ENCODE measurements around the gene PIGL.

Gene PIGL

GRCh38 chr17:16313139-16314090 lies 96.4 kb downstream of the PIGL start:
- Histone ChIP-seq H3K4me1 (ENCODE audit: control insufficient read depth, insufficient read depth, low read length) (no peaks in the 10 kb centered on the region), H3K36me3 (ENCODE audit: control insufficient read depth, insufficient read depth, low read length, severe bottlenecking) (peaks cover 29% of the 10 kb centered on the region), H3K4me3 (ENCODE audit: low read length) (no peak overlapping the region), H3K9me3 (ENCODE audit: control insufficient read depth, low read length) (no peaks in the 10 kb centered on the region), H3K9ac (ENCODE audit: low read length) (no peak overlapping the region), H3K27me3 (replicated peaks; ENCODE audit: control insufficient read depth, insufficient read depth, low read length) (no peaks in the 10 kb centered on the region)
- no peak for DNase-seq (ENCODE audit: low read depth)

DNA sequence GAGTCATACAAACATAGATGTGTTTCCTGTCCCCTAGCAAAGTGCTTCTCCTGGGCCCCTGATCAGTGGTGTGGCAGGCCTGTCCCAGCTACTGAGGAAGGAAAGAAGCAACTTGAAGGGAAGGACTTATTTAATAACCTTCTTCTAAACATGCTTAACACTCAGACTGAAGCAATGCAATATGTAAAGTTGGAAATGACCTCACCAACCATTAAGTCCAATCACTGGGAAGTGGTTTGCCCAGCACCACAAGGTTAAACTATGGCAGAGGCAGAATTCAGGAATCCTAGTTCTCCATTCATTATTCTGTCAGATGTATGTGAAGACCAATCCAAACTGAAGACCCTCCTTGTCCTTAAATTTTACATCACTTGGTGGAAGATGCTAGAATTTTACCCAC lies 97.2 kb downstream of the PIGL start:
- Histone ChIP-seq H3K36me3 (ENCODE audit: control insufficient read depth, insufficient read depth, low read length, severe bottlenecking) (peaks cover 35% of the 10 kb centered on the region), H3K4me1 (ENCODE audit: control insufficient read depth, insufficient read depth, low read length) (no peaks in the 10 kb centered on the region), H3K9ac (ENCODE audit: low read length) (no peak overlapping the region), H3K9me3 (ENCODE audit: control insufficient read depth, low read length) (no peaks in the 10 kb centered on the region), H3K4me3 (ENCODE audit: low read length) (no peak overlapping the region), H3K27me3 (replicated peaks; ENCODE audit: control insufficient read depth, insufficient read depth, low read length) (no peaks in the 10 kb centered on the region)
- no peak for DNase-seq (ENCODE audit: low read depth)

GRCh38 chr17:16314859-16315258 lies 97.8 kb downstream of the PIGL start:
- Histone ChIP-seq H3K9me3 (ENCODE audit: control insufficient read depth, low read length) (no peaks in the 10 kb centered on the region), H3K36me3 (ENCODE audit: control insufficient read depth, insufficient read depth, low read length, severe bottlenecking) (peaks cover 36% of the 10 kb centered on the region), H3K4me3 (ENCODE audit: low read length) (no peak overlapping the region), H3K9ac (ENCODE audit: low read length) (no peak overlapping the region), H3K4me1 (ENCODE audit: control insufficient read depth, insufficient read depth, low read length) (no peaks in the 10 kb centered on the region), H3K27me3 (replicated peaks; ENCODE audit: control insufficient read depth, insufficient read depth, low read length) (no peaks in the 10 kb centered on the region)
- no peak for DNase-seq (ENCODE audit: low read depth)

- Histone ChIP-seq H3K27me3 (replicated peaks; ENCODE audit: control insufficient read depth, insufficient read depth, low read length) (no peaks in the 10 kb centered on the region), H3K4me3 (ENCODE audit: low read length) (no peak overlapping the region), H3K36me3 (ENCODE audit: control insufficient read depth, insufficient read depth, low read length, severe bottlenecking) (peaks cover 38% of the 10 kb centered on the region), H3K9me3 (ENCODE audit: control insufficient read depth, low read length) (no peaks in the 10 kb centered on the region), H3K9ac (ENCODE audit: low read length) (no peak overlapping the region), H3K4me1 (ENCODE audit: control insufficient read depth, insufficient read depth, low read length) (no peaks in the 10 kb centered on the region)
- no peak for DNase-seq (ENCODE audit: low read depth)
Observed at GRCh38 chr17:16319969-16320368, 103.0 kb downstream of the PIGL start.

DNA sequence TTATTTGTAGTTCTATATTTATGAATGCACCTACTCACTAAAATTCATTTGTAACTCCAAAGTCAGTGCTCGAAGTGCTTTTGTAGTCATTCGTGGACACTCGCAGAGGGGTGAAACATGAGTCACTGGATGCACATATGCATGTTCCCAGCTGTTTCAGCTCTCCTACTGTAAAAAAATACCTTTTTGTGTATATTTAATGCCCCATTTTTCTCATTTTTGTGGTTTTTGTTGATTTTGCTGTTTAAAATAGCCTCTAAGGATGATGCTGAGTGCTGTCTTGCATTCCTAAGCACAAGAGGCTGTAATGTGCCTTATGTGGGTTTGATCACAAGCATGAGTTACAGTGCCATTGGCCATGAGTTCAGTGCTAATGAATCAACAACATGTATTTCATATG lies 105.6 kb downstream of the PIGL start:
- DNase-seq (ENCODE audit: low read depth) = peak; percentile 69
- Histone ChIP-seq H3K4me3 (ENCODE audit: low read length) (no peak overlapping the region), H3K27me3 (replicated peaks; ENCODE audit: control insufficient read depth, insufficient read depth, low read length) (no peaks in the 10 kb centered on the region), H3K36me3 (ENCODE audit: control insufficient read depth, insufficient read depth, low read length, severe bottlenecking) (peaks cover 44% of the 10 kb centered on the region), H3K4me1 (ENCODE audit: control insufficient read depth, insufficient read depth, low read length) (peaks cover 3% of the 10 kb centered on the region), H3K9ac (ENCODE audit: low read length) (no peak overlapping the region), H3K9me3 (ENCODE audit: control insufficient read depth, low read length) (no peaks in the 10 kb centered on the region)

GRCh38 chr17:16325964-16326363 lies 109.0 kb downstream of the PIGL start:
- Histone ChIP-seq H3K4me1 (ENCODE audit: control insufficient read depth, insufficient read depth, low read length) (peaks cover 14% of the 10 kb centered on the region), H3K9ac (ENCODE audit: low read length) (no peak overlapping the region), H3K36me3 (ENCODE audit: control insufficient read depth, insufficient read depth, low read length, severe bottlenecking) (peaks cover 30% of the 10 kb centered on the region), H3K27me3 (replicated peaks; ENCODE audit: control insufficient read depth, insufficient read depth, low read length) (no peaks in the 10 kb centered on the region), H3K9me3 (ENCODE audit: control insufficient read depth, low read length) (no peaks in the 10 kb centered on the region), H3K4me3 (ENCODE audit: low read length) (no peak overlapping the region)
- no peak for DNase-seq (ENCODE audit: low read depth)

DNA sequence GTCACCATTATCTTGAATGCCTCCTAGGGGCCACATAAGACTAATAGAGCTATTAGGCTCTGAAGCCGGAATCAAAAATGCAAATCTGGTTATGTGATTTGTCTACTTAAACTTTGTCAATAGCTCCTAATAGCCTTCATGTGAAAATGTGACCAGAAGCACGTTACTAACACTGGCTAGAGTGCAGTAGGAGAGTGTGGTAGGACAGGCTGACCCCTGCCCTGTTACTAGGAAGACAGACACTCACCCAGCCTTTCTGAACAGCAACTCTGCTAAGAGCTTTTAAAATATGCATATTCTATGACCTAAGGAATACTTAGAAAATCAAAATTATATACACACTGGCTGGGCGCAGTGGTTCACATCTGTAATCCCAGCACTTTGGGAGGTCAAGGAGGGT lies 110.0 kb downstream of the PIGL start:
- DNase-seq (ENCODE audit: low read depth) = no peak
- Histone ChIP-seq H3K9me3 (ENCODE audit: control insufficient read depth, low read length) (no peaks in the 10 kb centered on the region), H3K36me3 (ENCODE audit: control insufficient read depth, insufficient read depth, low read length, severe bottlenecking) (peaks cover 30% of the 10 kb centered on the region), H3K27me3 (replicated peaks; ENCODE audit: control insufficient read depth, insufficient read depth, low read length) (no peaks in the 10 kb centered on the region), H3K4me1 (ENCODE audit: control insufficient read depth, insufficient read depth, low read length) (peaks cover 14% of the 10 kb centered on the region), H3K4me3 (ENCODE audit: low read length) (no peak overlapping the region), H3K9ac (ENCODE audit: low read length) (no peak overlapping the region)

DNA sequence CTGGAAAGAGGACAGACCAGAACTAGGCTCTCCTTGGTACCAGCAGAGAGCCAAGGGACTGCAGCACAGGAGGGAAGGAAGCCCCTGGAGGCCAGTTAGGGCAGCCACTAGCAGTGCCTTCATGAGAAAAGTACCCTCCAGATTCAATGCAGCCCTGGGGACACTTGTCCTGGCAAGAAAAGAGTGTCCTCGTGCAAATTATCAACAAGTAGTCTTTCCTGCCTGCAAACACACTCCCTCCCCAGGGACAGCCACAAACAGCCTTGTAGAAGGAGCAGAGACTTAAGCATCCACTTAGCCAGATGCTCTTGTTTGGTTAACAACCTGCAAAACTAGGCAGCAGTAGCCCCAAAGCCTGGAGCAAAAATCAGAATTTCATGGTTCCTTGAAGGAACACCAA lies 112.0 kb downstream of the PIGL start:
- Histone ChIP-seq H3K27me3 (replicated peaks; ENCODE audit: control insufficient read depth, insufficient read depth, low read length) (no peaks in the 10 kb centered on the region), H3K4me1 (ENCODE audit: control insufficient read depth, insufficient read depth, low read length) (peaks cover 14% of the 10 kb centered on the region), H3K36me3 (ENCODE audit: control insufficient read depth, insufficient read depth, low read length, severe bottlenecking) (peaks cover 21% of the 10 kb centered on the region), H3K9ac (ENCODE audit: low read length) (no peak overlapping the region), H3K4me3 (ENCODE audit: low read length) (no peak overlapping the region), H3K9me3 (ENCODE audit: control insufficient read depth, low read length) (no peaks in the 10 kb centered on the region)
- no peak for DNase-seq (ENCODE audit: low read depth)

DNA sequence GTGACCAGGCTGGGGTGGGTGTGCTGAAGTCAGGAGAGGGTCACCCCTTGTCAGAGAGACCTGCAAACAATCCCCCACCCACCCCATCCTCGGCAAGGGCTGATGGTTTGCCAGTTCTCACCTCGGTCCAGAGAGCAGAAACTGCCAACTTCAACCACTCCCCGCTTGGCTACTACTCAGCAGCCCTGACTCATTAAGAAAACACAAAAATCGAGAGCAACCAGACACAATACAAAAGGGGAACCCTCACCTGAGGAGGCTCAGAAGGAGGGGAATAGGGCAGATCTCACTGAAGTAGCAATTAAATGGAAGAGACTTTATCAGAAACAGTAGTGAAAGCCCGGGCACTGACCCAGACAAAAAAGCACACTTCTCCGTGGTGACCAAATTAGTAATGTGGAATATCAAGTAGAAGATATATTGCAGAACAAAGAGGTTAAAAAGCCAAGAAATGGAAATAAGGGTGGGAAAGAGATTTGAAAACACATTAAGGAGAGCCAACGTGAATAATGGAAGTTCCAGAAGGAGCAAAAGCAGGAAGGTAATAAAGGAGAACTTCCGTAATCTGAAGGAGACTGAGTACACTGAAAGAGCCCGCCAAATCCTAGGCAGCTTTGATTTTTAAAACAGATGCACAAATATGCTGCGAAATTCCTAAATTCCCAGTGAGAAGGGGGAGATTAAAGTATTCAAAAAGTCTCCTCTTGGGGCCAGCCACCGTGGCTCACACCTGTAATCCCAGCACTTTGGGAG lies 112.7 kb downstream of the PIGL start:
- no peaks in the 10 kb centered on the region for H3K27me3 ChIP-seq (replicated peaks; ENCODE audit: control insufficient read depth, insufficient read depth, low read length)
- H3K9me3 ChIP-seq (ENCODE audit: control insufficient read depth, low read length) = no peaks in the 10 kb centered on the region
- no peak overlapping the region for H3K9ac ChIP-seq (ENCODE audit: low read length)
- peaks cover 14% of the 10 kb centered on the region for H3K4me1 ChIP-seq (ENCODE audit: control insufficient read depth, insufficient read depth, low read length)
- H3K4me3 ChIP-seq (ENCODE audit: low read length) = peak overlapping the region; percentile 48
- H3K36me3 ChIP-seq (ENCODE audit: control insufficient read depth, insufficient read depth, low read length, severe bottlenecking) = peaks cover 21% of the 10 kb centered on the region
- DNase-seq (ENCODE audit: low read depth) = peak; percentile 57

DNA sequence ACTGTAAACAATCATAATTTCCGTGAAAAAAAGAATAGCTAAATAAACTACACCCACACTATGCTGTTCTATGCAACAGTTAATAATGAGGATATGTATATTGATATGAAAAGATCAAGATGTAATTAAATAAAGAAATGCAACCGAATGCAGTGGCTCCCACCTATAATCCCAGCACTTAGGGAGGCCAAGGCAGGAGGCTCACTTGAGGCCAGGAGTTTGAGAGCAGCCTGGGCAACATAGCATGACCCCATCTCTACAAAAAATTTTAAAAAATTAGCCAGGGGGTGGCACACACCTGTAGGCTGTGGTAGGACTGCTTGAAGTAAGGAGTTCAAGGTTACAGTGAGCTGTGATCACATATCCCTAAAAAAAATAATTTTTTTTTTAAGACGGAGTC lies 121.4 kb downstream of the PIGL start:
- H3K36me3 ChIP-seq (ENCODE audit: control insufficient read depth, insufficient read depth, low read length, severe bottlenecking) = no peaks in the 10 kb centered on the region
- no peak overlapping the region for H3K4me3 ChIP-seq (ENCODE audit: low read length)
- no peak for DNase-seq (ENCODE audit: low read depth)
- H3K4me1 ChIP-seq (ENCODE audit: control insufficient read depth, insufficient read depth, low read length) = peaks cover 5% of the 10 kb centered on the region
- no peaks in the 10 kb centered on the region for H3K27me3 ChIP-seq (replicated peaks; ENCODE audit: control insufficient read depth, insufficient read depth, low read length)
- H3K9ac ChIP-seq (ENCODE audit: low read length) = no peak overlapping the region
- H3K9me3 ChIP-seq (ENCODE audit: control insufficient read depth, low read length) = no peaks in the 10 kb centered on the region

DNA sequence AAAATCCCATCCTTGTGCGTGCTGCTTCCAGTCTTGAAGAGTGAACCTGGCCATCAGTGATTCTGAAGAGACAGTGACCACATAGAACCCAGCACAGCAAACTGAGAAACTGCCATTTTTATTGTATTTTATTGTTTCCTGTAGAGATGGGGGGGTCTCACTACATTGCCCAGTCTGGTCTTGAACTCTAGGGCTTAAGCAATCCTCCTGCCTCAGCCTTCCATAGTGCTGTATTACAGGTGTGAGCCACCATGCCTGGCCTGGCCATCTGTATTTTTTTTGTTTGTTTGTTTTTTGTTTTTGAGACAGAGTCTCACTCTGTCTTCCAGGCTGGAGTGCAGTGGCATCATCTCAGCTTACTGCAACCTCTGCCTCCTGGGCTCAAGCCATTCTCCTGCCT lies 122.4 kb downstream of the PIGL start:
- no peaks in the 10 kb centered on the region for H3K27me3 ChIP-seq (replicated peaks; ENCODE audit: control insufficient read depth, insufficient read depth, low read length)
- H3K4me1 ChIP-seq (ENCODE audit: control insufficient read depth, insufficient read depth, low read length) = peaks cover 5% of the 10 kb centered on the region
- H3K36me3 ChIP-seq (ENCODE audit: control insufficient read depth, insufficient read depth, low read length, severe bottlenecking) = no peaks in the 10 kb centered on the region
- no peak overlapping the region for H3K4me3 ChIP-seq (ENCODE audit: low read length)
- DNase-seq (ENCODE audit: low read depth) = no peak
- H3K9me3 ChIP-seq (ENCODE audit: control insufficient read depth, low read length) = no peaks in the 10 kb centered on the region
- H3K9ac ChIP-seq (ENCODE audit: low read length) = no peak overlapping the region
